Cardiac fibroblast (primary cell): ENCODE measurements around the gene HOXB4.

Experiments
- DNase-seq, 2 donors: peaks; one replicate each; pipeline versions ENCODE4 v3.0.0 to v3.0.0-alpha.2; 2010; ENCODE audit warnings: low read depth in 2 of 2
- H3K4me3 ChIP-seq, 2 donors: replicated peaks in 1 of 2; 1 replicate in 1 of 2; 2 replicates in 1 of 2; pipeline ENCODE4 v1.5.1; 2011; ENCODE audit warnings: low read depth in 2 of 2, low read length in 2 of 2, mild to moderate bottlenecking in 2 of 2, moderate library complexity in 1 of 2
- TF ChIP-seq, protein P1 (sequence below): IDR thresholded peaks from one replicate; pipeline ENCODE4 v1.5.1; 2011; ENCODE audit warnings: low read depth, mild to moderate bottlenecking, low read length, inconsistent platforms

HOXB4 gene

DNA sequence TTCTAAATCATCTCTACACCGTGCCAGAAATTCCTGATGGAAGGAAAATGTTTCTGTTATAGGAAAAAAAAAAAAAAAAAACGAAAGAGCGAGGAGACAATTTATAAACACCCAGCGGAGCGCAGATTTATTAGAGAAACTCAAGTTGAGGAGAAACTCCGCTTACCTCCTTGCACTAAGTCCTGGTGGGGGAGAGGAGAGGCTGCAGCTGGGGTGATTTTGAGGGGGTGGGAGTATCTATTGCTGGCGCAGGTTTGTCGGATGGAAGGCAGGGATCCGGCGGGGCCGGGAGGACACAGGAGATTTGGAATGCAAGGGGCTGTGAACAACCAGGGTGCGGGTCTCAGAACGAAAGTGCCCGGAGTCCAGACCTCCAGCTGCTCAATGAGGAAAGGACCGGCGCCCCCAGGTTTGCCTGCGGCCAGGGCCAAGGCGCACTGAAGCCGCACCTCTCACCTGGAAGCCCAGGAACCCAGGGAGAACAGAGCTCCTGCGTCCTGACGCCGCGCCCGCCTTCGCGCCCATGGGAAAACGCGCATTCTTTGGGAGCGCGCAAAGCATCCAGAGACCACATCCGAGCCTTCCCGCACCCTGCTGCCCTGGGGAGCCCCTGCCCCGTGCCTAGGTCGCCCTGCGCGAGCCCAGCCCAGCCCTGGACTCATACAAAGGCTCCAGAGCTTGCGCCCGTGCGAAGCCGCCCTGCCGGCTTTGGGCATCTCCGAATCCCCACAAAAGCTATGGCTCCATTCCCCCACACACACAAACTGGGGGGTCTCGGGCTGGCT is 39.5 kb upstream of the HOXB4 start:
- TF ChIP-seq, protein P1, sequence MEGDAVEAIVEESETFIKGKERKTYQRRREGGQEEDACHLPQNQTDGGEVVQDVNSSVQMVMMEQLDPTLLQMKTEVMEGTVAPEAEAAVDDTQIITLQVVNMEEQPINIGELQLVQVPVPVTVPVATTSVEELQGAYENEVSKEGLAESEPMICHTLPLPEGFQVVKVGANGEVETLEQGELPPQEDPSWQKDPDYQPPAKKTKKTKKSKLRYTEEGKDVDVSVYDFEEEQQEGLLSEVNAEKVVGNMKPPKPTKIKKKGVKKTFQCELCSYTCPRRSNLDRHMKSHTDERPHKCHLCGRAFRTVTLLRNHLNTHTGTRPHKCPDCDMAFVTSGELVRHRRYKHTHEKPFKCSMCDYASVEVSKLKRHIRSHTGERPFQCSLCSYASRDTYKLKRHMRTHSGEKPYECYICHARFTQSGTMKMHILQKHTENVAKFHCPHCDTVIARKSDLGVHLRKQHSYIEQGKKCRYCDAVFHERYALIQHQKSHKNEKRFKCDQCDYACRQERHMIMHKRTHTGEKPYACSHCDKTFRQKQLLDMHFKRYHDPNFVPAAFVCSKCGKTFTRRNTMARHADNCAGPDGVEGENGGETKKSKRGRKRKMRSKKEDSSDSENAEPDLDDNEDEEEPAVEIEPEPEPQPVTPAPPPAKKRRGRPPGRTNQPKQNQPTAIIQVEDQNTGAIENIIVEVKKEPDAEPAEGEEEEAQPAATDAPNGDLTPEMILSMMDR = no peak
- H3K4me3 ChIP-seq = no peak overlapping the region

DNA sequence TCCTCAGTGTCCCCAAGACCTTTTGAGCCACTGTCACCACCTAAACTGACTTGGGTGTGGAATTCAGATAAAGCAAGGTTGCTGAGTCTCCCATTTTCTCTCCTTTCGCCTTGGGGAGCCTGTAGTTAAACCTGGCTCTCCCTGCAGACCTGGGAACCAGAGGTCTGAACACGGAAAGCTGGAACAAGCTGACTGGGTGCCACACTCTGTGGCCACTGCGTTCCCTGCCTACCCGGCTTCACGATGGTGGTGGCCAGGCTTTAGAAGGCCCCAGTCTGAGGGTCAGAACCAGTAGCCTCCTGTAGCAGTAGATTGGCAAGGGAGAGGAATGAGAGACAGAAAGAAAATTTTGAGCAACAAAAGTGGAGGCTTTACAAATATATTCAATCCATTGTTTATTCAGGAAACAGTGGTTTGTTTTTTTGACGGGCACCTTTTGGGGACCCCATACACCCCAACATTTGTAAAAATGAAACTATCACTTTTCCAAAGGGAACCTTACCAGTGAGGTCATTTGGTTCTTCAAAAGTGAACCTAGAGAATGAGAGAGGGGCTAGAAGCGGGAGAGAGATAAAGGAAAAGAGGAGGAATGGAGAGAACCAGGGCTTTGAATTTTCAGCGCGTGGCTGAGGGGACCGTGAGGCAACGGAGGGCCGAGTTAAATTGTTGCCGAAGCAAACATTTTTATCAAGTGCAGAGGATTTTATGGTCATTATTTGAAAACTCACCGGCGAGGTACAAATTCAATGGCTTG is 38.7 kb upstream of the HOXB4 start:
- TF ChIP-seq, protein P1 = no peak
- no peak for DNase-seq
- no peak overlapping the region for H3K4me3 ChIP-seq

More for the DNA sequence above, 39.5 kb upstream of the HOXB4 start:
- DNase-seq = no peak

DNA sequence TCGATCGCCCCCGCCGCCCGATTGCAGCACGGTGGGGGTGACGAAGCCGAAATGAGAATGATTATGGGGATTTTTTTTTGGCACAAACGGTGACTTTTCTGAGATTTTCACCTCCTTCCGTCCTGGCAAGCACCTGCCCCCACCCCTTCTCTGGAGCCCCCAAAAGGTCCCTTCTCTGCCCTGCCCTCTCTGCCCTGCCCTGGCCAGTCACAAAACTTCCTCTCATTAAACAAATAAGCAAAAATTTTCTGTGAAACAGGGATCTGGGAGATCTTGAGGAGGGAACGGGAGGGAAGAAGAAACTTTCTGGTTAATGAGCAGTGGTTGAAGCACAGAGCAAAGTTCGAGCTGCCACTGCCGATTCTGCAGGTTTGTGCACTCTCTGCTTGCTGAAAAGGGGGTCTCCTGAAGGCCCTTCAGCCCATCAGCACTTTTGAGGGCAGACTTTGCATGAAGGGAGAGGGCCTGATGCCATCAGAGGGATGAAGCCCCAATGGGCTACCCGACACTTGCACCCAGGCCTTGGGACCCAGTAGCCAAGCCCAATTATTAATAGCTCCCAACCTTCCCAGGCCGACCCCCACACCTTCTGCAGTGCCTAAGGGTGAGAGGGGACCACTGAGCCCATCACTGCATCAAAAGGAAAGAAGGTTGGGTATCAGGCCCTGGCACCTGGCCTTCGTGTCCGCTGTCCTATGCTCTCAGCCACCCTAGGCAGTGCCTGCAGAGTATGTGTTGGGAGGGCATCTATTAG is 38.0 kb upstream of the HOXB4 start:
- DNase-seq = no peak
- TF ChIP-seq, protein P1 = no peak
- no peak overlapping the region for H3K4me3 ChIP-seq

DNA sequence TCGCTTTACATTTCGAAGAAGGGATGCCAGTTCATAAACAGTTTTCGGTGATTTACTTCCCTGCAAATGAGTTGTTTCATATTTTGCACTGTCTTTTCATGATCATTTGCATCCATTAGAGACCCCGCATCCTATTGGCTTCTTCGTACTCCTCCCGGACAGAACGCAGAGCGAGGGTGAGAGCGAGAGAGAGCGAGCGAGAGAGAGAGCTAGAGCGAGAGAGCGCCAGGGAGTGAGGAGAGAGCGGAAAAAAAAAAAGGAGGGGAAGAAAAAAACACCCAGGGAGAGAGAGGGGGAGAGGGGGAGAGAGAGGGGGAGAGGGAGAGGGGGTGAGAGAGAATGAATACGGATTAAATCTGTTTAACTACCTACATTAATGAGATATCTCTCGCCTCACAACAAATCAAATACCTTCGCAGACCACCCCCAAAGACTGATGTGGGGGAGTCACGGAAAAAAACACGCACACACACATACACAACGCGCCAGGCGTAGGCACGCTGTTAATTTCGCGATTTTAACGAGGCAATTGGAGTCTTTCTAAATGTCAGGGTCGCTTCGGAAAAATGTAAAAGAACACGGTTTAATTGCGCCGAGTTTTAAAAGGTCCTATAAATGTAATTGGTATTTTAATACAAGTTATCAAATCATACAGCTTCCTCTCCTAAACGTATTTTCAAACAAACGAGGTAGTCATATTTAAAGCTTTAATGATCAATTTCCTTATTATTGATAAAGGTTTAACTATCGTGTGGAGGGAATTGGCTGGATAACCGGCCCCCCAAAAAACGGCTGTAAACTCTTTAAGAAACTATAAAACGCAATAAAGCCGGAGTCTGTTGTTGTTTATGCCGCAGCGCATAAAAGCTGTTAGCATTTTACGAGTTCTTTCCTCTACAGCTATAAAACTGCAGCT is 37.2 kb upstream of the HOXB4 start, which contains the start of gene HOXB8:
HOXB8 (minus strand) TSS at position 246 of the 916 bp plus-strand sequence. CDS start 588 bp downstream, outside the sequence.
- H3K4me3 ChIP-seq = no peak within 1 kb of the TSS
- TF ChIP-seq, protein P1 = no peak
- no peak for DNase-seq

DNA sequence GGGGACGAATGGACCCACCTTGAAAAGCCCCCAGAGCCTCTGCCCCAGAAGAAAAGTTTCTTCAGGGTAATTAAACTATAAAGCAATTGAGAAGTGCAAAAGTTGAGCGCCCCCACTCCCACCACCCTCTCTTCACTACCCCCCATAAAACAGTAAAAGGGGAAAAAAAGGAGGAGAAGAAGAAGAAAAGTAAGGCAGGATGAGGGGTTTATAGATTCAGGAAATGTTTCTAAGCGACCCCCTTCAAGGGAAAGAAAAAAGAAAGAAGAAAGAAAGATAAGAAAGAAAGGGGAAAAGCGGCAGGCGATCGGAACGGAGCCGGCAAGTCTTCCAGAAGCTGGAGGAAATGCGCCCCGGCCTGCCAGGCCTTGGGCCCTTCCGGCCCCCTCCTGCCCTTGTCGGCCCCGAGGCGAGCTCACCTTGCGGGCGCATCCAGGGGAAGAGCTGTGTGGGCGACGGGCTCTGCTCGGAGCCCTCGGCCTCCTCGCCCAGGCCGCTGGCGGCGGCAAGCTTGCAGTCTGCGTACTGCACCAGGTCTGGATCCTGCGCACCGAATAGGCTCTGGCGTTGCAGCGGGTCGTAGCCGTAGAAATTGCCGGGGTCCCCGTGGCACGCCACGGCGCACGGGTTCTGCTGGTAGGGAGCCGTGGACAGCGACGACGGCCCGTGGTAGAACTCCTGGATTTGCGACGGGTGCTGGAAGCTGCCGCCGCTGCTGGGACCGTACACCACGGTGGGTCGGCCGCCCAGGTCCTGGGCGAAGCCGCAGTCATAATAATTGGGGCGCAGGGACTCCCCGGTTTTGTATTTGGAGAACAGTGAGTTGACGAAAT is 35.9 kb upstream of the HOXB4 start:
- no peak for DNase-seq
- TF ChIP-seq, protein P1 = no peak
- H3K4me3 ChIP-seq = no peak overlapping the region
